Measurements from ENCODE around the gene SKAP1.
"Not testable (repeated sequence)": the region's sequence is repeated elsewhere in the genome, so short reads cannot be mapped to it uniquely, and the experiment has no call there.

Gene SKAP1

DNA sequence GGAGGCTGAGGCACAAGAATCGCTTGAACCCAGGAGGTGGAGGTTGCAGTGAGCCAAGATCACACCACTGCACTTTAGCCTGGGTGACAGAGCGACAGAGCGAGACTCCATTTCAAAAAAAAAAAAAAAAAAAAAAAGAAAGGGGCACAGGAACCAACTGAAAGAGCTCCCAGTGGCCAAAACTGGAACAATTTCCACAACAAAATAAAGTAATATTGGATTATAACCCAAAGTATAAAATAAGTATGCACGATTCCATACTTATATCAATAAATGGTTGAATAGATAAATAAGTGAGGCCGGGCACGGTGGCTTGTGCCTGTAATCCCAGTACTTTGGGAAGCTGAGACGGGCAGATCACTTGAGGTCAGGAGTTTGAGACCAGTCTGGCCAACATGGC lies 19.2 kb downstream of the SKAP1 start:
- DNase-seq: not testable (repeated sequence)

DNA sequence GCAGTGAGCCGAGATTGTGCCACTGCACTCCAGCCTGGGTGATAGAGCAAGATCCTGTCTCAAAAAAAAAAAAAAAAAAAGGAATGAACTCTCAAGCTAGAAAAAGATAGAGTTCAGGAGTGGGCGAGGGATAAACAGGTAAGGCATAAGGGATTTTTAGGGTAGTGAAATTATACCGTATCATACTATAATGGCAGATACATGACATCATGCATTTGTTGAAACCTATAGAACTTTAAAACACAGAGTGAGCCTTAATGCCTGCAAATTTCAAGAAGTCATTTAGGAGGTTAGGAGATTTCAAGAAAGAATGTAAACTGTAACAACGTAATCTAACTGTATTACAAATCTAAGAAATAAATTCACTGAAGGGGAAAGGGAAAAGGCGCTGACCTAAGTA lies 20.4 kb downstream of the SKAP1 start:
- DNase-seq: no peak

DNA sequence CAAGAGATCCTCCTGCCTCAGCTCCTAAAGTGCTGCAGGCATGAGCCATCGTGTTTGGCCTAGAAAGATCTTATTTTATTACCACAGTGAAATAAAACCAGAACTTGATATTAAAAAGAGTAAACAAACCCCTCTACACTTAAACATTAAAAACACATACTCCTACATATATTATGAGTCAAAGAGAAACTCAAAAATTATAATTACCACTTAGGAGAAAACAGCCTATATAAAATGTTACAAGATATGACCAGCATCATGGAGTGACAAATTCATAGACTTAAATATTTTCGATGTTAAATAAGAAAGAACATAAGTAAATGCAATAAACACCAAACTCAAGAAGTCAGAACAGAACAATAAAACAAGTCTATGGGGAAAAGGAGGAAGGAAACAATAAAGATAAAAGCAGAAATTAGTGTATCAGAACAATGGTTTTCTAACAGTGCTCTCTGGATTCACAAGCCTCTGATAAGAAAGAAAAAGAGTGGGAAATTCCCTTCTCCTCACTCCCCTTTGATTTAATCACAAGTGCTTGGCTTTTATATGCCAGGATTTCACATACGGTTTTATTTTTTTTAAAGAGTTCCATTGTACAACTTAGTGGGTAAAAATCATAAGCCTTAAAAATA lies 23.0 kb downstream of the SKAP1 start:
- DNase-seq: no peak

DNA sequence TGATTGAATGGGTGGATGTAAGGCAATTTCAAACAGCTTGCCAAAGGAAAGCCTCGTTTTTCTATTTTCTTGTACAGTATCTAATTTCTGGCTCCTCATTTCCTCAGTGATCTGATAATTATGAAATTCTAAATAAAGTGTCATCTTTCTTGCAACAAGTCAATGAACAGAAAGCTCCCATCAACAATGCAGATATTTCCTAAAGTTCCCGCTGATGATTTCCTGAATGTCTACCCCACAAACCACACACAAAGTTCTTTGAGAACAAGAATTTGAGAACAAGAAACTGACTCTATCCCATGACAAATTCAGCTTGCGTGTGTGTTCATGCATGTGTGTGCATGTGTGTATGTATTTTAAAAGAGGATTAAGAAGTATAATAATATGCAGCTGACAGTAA lies 35.2 kb downstream of the SKAP1 start:
- DNase-seq: peak; percentile 43 to 52

DNA sequence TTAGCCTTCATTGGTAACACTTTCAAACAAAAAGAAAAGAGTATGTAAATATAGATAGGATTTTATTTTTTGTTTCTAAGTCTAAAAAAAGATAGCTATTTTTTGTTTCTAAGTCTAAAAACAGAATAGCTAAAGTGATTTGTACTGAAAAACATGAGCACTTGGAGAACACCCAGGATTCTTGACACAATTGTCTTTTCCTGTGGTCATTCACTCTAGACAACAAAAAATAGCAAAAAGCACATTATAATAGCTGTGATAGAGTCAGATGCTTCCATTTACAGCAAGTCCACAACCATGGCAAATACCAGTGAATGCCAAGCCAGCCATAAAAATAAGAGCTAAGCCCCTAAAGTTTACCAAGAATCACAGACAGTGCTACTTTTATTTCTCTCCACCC lies 36.7 kb downstream of the SKAP1 start:
- no peak for DNase-seq

DNA sequence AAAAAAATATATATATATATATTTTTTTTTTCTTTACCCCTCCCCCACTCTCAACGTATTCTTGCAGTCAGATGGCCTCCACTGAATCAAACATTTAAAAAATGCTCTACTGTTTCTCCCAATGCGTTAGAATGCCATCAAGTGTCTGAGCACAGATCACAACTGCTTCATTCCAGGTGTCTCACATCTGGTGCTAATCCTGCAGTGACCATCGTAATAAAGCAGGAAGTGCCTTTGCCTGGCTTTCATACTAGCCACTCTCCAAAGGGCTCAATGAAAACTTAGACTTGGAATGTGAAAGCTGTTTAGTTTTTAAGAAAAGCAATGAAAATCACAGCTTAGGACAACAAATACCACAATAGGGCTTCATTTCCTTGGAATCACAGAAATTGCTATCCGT lies 37.2 kb downstream of the SKAP1 start:
- DNase-seq: no peak

DNA sequence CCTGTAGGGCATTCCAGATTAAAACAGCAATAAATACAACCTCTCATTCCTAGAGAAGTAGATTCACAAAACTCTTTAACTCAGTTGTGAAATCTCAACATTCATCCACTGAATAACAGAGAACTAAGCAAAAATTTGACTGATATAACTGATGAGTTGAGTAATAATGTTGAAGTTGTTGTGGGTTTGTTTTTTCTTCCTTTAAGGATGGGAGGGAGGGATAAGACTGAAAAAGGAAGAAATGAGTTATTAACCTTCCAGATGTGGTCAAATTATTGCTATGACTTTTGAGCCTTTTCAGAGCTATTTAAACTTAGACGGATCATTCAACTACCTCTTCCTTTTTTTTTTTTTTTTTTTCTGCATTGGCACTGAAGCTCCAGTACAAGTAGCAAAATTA lies 38.6 kb downstream of the SKAP1 start:
- DNase-seq: no peak

DNA sequence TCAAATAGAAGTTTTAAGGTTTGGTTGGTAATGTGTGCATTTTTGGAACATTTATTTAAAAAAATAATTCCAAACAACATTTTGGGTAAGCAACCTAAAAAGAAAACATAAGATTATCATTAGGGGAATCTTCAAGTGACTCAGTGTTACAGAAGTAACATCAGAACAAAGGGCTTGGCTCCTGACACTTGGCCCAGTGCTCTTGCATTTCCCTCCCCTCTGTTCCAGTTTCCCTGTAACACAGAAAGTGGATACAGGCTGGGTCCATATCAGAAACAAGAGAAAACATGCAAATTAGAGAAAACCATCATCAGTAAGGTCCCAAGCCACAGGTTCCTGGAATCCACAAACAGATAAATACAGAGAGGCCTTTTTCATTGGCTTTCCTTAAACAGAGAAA lies 40.1 kb downstream of the SKAP1 start:
- no peak for DNase-seq

DNA sequence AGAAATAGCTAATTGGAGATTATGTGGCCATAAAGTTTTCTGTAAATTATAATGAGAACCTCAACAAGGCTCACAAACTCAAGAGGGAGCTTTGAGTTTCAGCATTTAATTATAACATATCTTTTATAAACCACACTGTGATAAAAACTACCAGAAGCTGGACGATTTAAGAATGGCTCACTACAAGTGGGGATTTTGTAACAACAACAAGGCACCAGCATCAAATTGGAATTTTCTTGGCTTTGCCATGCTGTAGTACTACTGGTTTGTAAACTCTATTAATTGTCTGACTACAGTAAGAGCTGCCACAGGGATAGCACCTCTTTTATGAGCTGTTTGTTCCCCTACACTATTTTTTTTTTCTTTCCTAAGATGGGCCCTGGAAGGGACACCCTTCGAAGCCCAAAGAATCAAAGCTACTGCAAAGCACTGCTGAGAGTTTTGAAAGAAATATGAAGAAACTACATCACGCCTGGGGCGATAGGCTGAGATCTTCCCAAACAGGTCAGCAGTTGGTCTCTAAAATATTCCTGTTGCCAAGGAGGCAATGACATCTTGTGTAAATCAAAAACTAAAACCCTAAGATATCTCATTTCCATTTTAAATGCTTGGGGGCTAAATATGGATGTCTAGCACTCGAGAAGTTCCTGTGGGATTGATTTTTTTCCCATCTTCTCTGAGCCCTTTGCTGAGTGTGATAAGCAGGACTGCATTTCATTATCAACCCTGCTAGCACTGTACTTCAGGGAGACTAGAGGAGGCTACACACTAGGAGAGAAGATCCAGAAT lies 40.9 kb downstream of the SKAP1 start:
- DNase-seq: no peak

DNA sequence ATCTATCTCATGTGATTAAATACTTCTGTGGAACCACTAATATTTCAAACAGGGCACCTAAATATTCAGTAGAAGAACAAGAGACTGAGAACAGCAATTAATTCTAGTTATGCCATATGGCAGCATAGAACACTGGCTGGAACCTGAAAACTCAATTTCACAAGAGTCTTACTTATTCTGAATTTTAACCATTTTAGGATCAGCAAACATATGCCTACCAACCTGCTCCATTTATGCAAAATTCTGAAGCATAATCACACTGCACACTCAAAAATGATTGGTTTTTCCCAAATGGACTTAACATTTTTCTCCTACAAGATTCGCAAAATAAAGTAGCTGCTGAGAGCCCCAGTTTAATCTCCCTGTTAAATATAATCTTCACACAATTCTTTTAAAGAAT lies 43.2 kb downstream of the SKAP1 start:
- no peak for DNase-seq

DNA sequence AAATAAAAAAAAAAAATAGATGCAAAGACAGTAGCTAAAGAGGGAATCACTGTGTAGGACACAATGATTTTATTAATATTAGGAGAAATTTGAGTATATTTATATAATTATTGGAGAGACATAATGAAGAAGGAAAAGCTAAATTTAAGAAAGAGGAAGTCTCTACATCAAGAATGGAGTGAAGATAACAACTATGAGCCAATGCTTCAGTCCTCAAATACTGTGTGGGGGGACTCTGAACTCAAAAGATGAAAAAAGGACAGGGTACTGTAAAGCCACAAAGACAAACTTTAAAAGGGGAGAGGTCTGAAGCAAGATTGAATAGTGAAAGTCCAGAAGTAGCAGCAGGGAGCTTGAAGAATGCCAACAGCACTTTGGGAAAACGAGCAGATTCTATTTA lies 44.7 kb downstream of the SKAP1 start:
- DNase-seq: no peak

DNA sequence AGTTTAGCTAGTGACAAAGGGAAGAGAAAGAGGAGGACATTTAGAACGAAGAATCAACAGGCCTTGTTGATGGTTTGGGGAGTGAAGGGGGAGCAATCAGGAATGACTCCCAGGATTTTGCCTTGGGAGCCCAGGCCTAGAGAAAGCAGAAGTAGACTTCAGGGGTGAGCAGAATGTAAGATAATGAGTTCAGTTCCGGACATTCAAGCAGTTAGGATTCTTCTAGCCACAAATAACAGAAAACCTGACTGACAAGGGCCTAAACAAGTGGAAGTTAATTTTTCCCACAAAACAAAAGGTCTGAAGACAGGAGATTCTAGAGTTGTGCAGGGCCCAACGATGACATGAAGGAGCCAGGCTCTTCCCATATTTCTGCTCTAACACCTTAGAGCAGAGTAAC lies 45.9 kb downstream of the SKAP1 start:
- DNase-seq: peak in 1 of 2 experiments; percentile 15

DNA sequence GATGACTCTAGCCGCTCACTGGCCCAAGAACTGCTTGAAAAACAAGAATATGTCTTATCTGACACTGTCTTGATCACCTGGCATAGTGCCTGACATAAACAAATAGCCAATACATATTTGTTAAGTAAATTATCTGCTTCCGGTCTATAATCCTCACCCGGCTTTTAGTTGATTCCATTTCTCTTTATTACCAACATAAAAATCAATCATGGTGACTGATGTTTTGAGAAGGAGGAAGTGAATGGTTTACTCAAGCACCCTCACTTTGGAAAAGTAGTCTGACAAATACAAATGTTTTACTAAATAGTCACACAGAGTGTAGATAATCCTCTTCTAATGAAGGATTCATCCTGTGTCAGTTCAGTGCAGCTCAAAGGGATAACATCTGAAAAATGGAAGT lies 47.0 kb downstream of the SKAP1 start:
- no peak for DNase-seq

DNA sequence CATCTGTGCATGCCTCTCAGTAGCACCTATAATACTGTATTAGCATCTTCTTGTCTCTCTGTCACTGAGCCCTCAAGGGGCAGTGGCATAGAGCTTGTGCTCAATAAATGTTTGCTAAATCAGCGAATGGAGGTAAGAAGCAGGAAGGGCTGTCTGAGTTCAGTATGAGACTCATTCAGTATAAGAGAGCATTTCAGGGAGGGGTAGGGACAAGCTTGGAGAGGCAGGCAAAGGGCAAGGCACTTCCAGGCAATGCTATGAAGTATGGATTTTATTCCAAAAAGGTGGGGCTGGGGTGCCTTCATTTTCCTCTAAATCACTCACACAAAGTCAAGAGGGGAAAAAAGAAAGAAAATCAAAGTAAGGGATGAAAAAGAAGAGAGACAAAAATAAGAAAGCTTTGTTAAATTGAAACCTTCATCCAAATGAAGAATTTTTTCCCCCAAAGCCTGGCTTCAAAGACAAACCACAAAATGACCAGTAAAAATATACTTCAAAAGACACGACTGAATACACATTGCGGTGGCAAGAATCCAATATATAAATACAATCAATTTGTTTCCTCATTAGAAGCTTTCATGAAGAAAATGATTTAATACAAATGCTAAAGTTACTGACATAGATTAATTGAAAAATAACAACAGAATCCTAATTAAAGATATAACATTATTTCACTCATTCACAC lies 51.2 kb downstream of the SKAP1 start:
- DNase-seq: no peak

DNA sequence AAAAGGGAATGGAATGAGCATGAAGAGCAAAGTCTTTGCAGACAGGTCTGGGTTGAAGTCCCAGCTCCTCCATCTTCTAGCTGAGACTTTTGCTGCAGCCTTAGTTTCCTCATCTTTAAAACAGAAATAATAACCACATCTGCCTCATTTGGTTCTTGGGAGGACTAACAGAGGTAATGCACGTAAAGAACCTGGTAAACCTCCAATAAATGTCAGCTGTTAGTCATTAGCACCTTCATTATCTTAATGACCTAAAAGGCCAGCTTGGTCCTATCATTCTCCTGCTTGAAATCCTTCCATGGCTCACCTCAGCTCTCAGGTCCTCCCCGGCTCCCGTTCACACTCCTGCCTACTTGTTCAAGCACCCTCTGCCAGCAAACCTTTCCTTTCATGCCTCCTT lies 51.8 kb downstream of the SKAP1 start:
- no peak for DNase-seq

DNA sequence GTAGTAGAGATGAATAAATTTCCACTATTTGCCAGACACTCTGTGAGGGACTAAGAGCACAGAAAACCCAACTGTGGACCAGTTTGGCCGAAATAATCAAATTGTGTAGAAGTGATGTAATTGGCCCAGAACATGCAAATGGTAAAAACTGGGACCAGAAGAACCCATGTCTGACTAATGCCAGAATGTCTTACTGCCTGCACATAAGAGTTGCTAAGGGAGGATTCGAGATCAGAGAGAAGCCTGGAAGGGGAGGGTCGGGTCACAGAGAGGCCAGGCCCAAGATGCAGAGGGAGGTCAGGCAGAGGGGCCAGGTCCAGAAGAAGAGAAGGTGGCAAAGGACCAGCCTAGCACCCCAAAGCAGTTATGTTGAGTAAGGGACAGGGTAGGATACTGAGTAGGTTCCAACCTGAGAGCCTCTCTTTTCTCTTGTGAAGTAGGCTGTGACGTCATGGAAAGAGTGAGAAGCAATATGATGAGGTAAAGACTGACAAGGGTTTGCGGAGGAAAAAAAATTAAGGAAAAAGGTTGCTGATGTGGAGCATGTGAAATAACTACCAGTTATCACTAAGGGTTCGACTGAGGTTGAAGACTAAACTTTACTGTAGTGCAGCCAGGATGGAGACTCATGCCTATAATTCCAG lies 53.2 kb downstream of the SKAP1 start:
- DNase-seq: no peak

DNA sequence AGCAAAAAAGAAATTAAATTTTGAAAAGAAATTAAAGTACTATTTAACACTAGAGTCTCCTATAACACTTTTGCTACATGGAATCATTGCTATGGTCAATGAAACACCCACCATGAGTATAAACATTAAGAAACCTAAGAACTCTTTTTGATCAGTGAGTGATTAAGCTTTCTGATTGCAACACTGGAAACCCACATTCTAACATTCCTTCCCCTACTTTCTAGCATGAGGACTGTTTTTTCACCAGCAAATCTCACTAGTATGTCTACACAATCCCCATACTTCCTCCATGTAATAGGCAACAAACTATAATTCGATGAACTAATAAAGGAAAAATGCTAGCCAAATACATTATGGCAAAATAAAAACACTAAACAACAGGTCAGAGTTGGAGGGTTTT lies 54.7 kb downstream of the SKAP1 start:
- no peak for DNase-seq

DNA sequence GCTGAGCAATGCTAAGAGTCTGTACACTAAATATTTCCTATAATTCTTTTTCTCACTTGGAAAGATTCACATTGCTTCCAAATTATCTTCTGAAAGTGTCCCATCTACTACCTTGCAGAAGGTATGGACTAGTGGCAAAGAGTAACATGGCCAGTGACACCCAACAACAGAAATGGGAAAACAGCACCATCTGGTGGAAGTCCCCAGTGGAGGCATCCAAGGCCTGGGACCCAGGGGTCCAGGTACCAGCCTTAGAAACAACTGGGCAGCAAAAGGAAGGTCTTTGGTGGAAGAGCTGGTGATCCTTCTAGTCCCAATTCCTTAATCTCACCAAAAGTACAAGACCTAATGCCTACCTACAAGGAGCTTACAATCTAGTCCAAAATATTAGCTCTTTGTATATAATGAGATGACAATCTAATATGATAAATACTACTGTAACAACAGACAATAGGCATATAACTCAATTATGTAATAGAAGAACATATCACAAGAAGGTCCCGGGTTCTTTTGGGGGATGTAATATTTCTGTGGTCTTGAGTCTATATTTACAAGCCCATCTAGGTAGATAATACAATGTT lies 55.3 kb downstream of the SKAP1 start:
- peak; percentile 42 to 45 for DNase-seq

DNA sequence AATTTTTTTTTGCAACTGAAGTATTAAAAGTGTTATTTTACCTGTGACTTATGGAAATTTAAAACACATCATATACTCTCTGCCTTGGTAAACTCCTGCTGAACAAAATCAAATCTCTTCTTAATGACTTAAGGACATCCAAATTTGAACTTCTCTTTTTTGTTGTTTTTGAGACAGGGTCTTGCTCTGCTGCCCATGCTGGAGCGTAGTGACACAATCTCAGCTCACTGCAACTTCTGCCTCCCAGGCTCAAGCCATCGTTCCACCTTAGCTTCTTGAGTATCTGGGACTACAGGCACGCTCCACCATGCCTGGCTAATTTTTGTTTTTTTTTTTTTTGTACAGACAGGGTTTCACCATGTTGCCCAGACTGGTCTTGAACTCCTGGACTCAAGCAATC lies 56.1 kb downstream of the SKAP1 start:
- no peak for DNase-seq

DNA sequence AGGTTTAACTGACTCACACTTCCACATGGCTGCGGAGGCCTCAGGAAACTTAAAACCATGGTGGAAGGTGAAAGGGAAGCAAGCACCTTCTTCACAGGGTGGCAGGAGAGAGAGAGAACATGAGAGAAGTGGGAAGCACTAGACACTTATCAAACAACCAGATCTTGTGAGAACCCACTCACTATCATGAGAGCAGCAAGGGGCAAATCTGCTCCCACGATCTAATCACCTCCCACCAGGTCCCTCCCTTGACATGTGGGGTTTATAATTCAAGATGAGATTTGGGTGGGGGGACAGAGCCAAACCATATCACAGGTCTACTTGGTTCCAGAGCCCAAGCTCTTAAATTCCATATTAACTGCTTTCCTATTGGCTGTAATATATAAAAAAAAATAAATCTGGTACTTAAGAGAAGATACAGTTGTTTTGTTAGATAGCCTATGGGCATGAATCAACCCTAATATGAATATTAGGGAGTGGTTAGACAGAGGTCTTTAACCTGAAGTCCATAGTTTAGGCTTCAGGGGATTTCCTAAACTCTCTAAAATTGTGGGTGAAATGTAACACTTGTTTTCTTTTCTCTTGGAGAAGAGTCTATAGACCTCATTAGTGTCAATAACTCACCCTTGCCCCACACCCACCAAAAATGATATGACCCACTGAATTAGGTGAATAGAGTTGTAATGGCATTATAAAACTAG lies 56.7 kb downstream of the SKAP1 start:
- DNase-seq: no peak

DNA sequence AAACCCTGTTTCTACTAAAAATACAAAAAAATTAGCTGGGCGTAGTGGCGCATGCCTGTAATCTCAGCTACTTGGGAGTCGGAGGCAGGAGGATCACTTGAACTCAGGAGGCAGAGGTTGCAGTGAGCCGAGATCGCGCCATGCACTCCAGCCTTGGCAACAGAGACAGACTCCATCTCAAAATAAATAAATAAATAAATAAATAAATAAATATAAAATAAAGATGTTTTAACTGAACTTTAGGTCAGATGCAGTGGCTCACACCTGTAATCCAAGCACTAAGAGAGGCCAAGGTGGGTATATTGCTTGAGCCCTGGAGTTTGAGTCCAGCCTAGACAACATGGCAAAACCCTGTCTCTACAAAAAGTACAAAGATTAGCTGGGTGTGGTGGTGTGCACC lies 61.0 kb downstream of the SKAP1 start:
- DNase-seq: not testable (repeated sequence)

DNA sequence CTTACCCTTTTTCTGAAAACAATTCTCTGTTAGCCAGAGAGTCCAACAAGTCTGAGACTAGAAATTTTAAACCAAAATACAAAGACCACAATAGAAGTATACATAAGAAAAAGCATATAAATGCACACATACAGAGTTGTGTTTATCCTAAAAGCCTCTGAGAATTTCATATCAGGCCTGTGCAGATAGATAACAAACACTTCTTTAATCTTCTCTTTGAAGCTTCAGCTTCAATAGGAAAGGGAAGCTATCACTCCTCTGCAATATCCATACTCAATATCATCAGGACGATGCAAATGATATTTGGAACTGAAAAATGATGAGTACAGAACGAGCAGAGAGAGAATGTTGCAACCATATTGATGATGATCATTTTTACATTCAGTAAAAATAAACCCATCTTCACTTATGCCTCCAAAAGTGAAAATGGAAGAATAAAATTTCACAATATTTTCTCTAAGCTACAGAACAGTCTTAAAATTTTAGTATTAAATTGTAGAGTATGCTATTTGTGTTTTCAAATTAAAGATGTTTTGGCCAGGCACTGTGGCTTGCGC lies 61.6 kb downstream of the SKAP1 start:
- no peak for DNase-seq
